Activated CD8-positive, alpha-beta memory T cell treated with anti-CD3 and anti-CD28 coated beads, Interleukin-2, amount 50 U/mL, for 1 hour (primary cell): Measurements from ENCODE around the gene USP20.
"Not testable (repeated sequence)": the region's sequence is repeated elsewhere in the genome, so short reads cannot be mapped to it uniquely, and the experiment has no call there.

Experiments used
- DNase-seq: peaks from one replicate; pipeline ENCODE4 v3.0.0-alpha.2; 2020; ENCODE audit errors: extremely low read depth

The USP20 gene

DNA sequence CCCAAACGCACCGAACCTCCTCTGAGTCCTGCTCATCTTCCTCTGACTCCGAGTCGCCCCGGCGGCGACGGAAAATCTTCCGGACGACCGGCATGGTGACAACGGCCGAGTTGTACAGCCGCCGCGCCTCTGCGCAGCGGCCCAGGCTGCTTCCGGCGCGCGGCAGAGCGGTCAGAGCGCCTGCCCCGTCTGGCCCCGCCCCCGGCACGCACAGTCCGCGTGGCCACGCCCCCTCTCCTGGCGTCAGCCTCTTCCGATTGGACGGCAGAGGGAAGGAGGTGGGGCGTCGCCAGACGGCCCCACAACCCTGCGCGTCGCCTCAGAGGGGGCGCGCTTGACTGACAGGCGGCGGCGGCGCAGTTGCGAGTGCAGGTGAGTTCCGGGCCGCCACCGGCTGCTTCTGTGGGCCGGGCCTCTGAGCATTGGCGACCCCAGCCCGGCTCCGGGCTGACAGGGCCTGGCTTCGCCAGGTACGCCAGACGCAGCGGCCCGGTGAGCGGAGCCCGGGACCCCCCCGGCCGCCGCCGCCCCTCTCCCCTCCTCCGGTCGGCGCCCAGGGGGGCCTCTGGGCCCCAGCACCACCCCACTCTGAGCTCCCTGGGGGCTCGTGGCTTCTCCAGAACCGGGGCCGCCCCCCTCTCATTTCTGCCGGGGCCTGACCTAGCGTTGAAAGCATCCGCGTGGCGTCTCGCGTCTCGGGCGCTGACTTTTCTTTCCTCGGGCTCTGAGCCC is at the start of gene USP20, which contains the start of gene C9orf78:
Gene USP20 (plus strand): TSS at position 331 of the 732 bp plus-strand sequence. CDS start 17,098 bp downstream, outside the sequence.
Gene C9orf78 (minus strand): TSS at position 148 of the 732 bp plus-strand sequence. CDS start 54 bp downstream, at position 94.
- DNase-seq: peak; percentile 87

DNA sequence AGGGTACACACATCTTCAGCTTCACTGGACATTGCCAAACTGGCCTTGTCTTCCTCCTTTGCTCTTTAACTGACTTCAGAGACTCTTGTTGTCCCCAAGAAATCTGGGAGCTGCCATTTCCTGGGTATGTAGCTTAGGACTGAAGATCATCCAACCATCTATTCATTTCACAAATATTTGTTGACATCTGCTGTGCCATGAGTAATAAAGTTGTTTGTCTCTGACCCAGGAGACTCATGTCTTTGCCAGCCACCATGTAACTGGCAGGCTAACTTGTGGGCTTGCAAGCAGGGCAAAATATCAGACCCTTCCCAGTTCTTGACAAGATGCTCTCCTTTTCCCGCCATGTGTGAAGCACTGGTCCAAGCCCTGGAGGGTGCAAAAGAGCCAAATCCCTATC is 49.4 kb upstream of the USP20 start:
- no peak for DNase-seq

DNA sequence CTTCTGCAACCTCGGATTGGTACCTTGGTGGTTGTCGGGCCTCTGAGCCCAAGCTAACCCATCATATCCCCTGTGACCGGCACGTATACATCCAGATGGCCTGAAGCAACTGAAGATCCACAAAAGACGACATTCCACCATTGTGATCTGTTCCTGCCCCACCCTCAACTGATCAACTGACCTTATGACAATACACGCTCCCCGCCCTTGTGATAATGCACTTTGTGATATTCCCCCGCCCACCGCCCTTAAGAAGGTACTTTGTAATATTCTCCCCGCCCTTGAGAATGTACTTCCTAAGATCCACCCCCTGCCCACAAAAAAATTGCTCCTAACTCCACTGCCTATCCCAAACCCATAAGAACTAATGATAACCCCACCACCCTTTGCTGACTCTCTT is 48.8 kb upstream of the USP20 start:
- no peak for DNase-seq

DNA sequence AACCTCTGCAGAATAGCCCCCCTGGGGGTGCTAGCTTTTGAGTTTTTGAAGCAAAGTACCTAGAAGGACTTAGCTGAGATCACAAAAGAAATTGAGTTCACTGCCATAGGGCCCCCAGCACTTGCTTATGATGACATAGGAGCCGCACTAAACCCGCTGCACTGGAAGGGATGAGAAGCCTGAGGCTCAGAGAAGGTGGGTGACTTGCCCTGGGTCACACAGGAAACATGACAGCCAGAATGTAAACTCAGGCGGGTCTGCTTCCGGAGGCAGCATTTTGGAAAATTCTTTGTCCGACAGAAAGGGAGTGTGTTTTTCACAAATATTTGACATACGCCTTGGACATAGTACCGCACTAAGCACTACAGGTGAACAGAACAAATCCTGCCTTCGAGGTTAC is 40.7 kb upstream of the USP20 start:
- no peak for DNase-seq

DNA sequence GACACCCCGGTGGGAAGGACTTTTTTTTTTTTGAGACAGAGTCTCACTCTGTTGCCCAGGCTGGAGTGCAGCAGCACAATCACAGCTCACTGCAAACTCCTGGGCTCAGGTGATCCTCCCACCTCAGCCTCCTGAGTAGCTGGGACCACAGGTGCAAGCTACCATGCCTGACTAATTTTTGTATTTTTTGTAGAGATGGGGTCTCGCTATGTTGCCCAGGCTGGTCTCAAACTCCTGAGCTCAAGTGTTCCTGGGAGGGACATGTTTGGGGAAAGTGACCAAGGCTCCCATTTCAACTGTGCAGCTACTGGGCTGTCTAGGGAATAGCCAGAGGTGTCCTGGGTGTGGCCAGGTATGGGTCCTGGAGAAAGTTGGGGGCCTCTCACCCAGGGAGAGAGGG is 39.2 kb upstream of the USP20 start:
- not testable (repeated sequence) for DNase-seq

DNA sequence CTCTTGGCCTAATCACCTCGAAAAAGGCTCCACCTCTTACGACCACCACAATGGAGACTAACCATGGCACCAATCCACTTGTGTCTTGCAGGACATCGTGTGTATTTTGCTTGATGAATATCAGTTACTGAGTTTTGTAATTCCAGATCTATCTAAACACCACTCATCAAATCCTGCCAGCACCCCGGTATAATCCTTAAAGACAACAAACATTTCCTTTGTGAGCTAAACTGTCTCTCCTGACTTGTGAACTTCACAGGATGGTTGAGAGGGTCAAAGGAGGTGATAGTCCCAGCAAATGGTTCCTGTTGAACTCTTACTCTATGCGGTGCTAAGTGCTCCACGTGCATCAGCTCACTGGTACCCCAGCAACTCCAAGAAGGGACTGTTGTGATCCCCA is 36.3 kb upstream of the USP20 start:
- DNase-seq: no peak

DNA sequence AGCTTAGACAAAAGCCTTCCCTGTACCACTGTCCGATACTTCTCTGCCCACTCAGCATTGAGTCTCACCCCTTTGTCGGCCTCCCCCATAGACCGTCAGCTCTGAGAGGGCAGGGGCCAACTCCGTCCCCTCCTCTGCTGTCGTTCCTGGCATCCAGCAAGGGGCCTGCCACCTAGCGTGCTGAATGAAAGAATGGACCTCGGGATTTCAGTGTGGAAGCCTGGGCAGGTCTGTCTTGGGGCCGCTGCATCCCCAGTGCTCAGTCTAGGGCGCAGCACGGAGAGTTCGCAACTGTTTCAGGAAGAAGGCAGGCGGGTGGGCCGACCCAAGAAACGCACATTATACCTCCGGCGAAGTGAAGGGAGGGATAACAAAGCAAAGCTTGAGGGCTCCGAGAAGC is 33.8 kb upstream of the USP20 start:
- DNase-seq: no peak

DNA sequence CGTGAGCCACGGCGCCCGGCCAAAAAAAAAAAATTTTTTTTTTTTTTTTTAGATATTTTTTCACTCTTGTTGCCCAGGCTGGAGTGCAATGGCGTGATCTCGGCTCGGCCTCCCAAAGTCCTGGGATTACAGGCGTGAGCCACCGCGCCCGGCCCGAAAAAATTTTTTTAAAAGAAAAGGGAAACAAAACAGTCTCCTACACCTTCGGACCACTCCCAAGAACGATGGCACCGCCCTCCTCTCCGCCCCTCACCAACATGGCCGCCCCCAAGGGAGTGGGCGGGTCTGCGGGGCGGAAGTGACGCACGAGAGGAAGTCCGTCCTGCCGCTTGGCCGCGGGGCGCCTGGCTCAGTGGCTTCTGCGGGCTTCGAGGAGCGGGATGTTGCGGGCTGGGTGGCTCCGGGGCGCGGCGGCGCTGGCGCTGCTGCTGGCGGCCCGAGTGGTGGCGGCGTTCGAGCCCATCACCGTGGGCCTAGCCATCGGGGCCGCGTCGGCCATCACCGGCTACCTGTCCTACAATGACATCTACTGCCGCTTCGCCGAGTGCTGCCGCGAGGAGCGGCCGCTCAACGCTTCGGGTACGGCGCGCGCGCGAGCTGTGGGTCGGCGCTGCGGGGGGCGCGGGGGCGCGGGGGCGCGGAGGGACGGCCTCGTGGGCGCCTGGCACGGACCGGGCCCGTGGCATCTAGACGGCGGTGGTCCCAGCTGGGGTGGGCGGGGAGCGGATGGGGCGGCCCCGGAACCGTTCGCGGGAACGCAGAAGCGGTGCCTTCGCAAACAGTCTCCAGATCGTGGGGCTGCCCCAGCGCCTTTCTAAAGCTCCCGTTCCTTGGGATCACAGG is 32.2 kb upstream of the USP20 start, which contains the start of gene TOR1B:
Gene TOR1B (plus strand): TSS at position 352 of the 843 bp plus-strand sequence. CDS start 29 bp downstream, at position 381.
- peak; percentile 72 for DNase-seq

DNA sequence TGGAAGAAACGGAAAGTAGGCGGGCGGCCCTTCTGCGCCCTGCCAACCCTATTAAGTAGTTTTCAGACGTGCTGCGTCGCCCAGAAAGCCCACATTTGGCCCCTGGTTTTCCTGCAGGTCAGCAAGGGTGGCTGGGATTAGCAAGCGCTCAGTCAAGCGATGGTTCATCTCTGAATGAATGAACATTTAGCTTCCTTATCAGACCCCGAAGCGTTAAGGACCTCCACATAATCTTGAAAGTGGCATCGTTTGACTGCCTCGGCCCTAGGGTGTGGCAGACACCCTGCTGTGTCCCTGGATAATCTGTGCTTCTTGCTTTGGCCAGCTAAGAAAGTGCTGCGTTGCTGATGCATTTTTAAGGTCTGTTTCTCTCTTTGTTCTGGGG is 31.6 kb upstream of the USP20 start:
- no peak for DNase-seq

DNA sequence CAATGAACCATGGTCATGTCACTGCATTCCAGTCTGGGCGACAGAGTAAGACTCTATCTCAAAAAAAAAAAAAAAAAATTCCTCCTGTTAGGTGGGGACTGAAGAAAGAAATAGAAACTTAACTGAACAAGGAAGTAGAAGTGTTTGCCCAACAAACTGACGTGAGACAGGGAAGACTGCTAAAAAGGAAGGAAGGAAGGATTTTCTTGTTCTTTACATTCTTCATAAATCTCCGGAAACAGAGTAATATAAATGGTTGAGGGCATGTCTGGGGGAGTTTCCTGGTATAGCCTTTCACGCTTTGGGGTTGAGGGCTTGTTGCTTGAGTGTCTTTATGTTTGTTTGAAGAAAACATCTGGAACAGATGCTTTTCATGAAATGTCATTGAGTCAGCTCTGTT is 29.2 kb upstream of the USP20 start:
- no peak for DNase-seq

DNA sequence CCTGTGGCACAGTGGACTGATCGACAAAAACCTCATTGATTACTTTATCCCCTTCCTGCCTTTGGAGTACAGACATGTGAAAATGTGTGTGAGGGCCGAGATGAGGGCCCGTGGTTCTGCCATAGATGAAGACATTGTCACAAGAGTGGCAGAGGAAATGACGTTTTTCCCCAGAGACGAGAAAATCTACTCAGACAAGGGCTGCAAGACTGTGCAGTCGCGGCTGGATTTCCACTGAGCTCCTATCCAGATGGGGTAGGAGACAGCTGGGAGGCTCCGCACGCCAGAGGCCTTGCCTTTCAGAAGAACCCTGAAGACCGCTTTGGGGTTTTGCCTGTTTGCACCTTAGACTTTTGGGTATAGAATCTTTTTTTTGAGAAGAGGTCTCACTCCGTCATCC is 25.9 kb upstream of the USP20 start:
- DNase-seq: no peak

DNA sequence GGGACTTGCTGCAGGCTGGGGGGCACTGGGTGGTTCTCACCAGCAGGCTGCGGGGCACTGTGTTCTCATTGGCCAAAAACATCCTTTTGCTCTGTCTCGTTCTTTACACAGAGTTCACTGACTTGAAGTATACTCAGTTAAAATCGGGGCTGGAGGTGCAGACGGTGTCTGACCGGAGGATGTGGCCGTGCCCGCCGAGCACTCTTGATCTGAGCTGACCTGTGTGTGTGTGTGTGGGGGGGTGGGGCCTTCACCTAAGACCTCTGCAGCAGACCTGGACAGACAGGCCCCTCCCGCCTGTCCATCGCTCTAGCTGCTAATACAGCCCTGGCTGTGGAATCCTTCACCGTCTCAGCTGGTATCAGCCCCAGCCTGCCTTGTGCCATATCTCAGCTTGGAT is 25.1 kb upstream of the USP20 start:
- DNase-seq: no peak

DNA sequence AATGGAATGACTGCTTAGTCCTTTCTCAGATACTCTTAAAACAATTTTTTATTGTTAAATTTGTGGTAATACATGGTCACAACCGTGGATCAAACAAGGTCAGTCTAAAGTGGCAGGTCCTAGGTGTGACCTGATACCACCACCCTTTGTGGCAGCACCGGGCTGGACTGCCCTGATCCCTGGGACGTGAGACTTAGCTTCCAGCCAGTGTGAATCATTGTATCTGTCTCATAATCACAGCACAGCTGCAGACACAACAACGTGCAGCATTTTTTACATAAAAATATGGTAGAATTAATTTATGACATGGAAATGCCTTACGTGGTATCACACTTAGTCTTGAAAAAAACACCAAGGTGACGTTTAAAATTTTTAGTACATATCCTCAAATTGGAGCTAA is 24.5 kb upstream of the USP20 start:
- DNase-seq: no peak

DNA sequence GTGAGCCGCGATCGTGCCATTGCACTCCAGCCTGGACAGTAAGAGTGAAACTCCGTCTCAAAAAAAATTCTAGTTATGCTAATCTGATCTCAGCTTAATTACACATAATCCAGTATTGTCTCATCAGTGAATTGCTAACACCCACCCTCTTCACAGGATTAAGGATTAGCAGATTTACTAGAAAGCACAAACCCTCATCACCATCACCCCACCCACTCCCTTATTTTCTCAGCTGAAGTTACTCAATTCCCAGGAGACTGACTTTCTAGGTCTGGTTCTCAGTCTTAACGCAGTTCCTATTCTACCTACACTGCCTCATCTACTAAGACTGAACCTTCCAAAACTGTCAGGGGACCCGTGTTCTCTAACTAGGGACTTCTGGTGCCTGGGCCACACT is 23.3 kb upstream of the USP20 start:
- no peak for DNase-seq

DNA sequence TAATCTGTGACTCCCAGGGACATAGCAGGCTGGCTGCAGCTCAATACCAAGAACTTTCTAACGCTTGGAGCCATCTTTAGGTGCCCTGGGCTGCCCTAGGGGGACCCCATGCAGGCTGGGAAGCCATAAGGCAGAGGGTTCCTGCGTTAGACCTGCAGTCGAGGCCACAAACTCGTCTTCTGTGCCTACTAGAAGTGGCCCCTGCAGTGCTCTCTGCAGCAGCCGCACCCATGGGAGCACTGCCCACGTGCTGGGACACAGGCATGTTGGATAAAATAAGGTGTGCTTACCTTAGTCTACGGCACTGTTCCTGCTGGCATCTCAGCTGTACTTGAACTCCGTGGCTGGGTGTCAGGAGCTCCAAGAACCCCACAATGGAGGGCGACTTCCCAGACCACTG is 22.9 kb upstream of the USP20 start:
- no peak for DNase-seq

DNA sequence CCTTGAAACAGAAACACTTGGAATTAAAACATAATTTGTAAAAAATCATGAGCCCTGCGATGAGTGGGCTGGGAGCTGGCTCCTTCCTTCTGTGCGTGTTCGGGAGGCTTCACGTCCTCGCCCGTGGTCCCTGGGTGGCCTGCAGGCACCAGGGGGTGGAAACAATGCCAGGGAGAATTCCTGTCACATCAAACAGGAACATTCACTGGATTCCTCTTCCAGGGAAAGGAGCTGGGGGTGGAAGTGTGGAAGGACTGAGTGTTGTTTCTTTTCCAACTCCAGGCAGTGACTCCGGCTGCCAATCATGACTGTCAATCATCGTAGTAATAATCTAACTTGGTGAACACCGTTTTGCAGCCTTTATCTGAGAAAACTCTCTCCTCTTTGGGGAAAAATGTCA is 21.6 kb upstream of the USP20 start:
- DNase-seq: no peak

DNA sequence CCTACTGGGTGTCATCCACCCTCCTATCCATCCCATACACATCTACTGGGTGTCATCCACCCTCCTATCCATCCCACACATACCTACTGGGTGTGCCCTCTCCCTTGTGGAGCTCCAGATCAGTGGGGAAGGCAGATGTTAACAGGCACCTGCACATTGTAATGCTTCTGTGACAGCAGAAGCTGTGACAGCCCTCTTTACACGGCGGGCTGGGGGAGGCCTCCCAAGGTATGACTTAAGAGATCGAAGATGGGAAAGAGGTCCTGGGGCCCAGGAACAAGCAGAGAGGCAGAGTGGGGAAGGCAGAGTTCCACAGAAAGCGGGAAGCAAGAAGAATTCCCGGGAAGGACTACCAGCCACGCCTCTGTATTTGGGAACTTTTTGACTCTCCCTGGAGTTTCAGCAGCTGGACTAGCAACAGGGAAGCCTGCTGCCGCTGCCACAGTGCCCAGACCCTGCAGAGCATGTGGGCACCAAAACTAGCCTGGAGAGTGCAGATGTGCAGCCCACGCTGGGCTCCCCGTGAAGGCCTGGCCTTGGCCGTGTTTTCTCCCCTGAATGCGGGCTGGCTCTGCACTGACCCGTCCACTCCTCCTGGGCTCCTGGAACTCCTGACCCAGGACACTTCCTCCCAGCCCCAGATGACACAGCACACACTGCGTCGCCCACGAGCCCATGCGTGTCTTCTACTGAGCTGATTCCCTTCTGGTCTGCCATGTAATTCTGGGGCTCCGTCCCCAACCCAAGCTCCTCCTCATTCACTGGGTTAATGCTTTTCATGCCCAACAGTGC is 20.6 kb upstream of the USP20 start:
- DNase-seq: no peak

DNA sequence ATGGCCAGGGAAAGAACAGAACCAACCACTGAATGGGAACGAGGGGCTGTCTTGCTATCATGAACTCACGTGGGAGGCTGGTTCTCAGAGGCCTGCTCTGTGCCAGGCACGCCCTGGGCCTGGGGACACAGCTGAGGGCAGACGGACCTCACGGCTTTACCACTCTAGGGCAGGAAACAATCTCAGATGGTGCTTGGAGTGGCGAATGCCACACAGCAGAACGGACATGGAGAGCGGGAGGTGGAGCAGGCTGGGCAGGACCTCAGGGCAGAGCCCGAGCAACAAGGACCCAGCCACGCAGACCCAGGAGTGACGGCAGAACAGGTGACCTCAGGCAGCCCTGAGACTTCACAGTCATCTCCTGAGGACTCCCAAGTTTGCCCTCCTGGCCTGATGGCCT is 20.0 kb upstream of the USP20 start:
- no peak for DNase-seq

DNA sequence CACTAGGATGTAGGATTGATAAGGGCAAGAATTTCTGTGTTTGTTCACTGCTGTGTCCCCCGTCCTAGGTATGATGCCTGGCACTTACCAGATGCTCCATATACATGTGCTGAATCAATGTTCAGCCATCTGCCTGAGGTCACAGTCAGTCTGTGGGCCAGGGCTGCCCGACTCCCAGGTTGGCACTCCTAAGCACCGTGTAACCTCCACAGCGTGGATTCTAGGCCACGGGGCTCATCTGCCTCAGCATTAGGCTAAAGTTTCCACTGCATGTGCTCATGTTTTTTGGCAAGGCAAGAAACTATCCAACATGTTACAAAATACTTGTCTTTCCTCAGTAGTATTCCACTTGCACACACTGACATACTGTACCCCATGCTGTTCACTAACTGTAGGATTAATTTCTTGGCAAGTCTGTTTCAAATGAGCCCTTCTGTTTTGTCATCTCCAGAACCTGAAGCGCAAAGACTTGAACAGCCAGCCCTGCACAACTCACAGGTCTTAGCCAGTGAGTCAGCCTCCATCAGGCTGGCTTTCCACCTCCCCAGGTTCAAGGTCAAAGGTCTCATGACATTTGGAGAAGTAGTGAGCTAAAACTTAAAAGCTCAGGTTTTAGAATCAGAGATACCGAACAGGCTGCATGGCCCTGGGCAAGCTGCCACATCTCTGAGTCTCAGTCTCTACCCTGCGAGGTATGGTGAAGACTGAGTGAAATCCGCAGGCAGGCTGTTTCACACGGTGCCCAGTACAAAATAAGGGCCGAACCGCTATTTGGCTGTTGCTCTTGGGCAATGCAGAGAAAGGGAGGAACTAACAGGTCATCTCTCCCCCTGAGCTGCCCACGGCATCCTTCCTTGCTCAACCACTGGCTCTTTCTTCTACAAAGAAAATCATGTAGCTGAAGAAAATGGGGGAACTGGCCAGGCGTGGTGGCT is 18.5 kb upstream of the USP20 start:
- no peak for DNase-seq

DNA sequence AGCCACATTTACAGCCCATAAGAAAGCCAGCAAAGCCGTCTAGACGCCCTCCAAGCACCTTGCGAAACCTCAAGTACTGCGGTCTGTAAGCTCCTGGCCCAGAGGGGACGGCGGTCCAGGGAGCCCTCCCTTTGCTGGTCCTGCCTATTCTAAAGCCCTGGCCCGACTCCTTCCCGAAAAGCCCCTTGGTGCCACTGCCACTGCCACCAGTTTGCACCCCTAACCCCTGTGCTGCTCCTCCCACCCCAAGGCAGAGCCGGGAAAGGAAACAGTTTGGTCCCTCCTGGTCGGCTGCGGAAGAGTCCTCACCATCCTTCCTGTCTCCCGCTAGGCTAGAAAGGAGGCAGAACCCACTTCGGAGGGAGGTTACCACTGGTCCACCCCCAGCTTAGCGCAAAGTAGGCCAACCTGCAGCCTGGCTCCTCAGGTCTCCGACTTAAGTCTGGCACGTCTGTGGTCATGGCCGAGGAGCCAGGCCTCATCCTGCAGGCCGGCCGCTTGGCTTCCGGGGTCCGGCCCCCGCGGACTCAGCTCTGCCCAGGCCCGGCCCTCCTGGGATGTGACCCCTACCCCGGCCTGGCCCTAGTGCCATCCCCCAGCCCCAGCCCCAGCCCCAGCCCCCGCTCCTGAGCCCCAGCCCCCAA is 12.2 kb upstream of the USP20 start:
- no peak for DNase-seq

DNA sequence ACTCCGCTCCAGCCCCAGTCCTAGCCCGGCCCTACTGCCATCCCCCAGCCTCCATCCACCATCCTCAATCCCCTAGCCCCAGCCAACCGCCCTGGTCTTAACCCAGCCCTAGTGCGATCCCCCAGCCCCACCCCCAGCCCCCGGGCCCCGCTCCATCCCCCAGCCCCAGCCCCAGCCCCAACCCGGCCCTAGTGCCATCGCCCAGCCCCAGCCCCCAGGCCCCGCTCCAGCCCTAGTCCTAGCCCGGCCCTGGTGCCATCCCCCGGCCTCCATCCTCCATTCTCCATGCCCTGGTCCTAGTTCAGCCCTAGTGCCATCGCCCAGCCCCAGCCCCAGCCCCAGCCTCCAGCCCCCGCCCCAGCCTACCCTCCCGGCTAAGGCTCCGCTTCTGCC is 11.7 kb upstream of the USP20 start:
- no peak for DNase-seq
